GM23338 (cell line): Measurements from ENCODE around the gene RCBTB2. TPM values are rescaled to one million over a fixed set of nuclear protein-coding genes. Genes with fewer than 3 reads are reported as not detected.

Source experiments
- ATAC-seq: fragments of 200-7000 bp; cut with Tn5 transposase; 3 replicates; pipeline ENCODE4 v1.9.1; 2020
- DNase-seq: peaks from one replicate; pipeline ENCODE4 v3.0.0-alpha.2; 2015; ENCODE audit warnings: low spot score
- H2AFZ ChIP-seq: fragments of 200-600 bp; sonication (generic); 2 replicates; pipeline ENCODE4 v1.8.0; 2016; ENCODE audit warnings: antibody characterized with exemption, mild to moderate bottlenecking, moderate library complexity
- H3F3A ChIP-seq: fragments of 200-600 bp; sonication (generic); replicated peaks from 2 replicates; pipeline ENCODE4 v1.8.0; 2017; ENCODE audit warnings: antibody characterized with exemption, mixed run types, low read depth
- H3K27ac ChIP-seq: fragments of 200-600 bp; sonication (generic); 2 replicates; pipeline ENCODE4 v1.6.1; 2016; ENCODE audit warnings: low read depth
- H3K27me3 ChIP-seq: fragments of 200-600 bp; sonication (generic); 2 replicates; pipeline ENCODE4 v1.8.0; 2016; ENCODE audit warnings: mild to moderate bottlenecking, mixed run types, moderate library complexity; ENCODE audit not compliant: insufficient read depth
- H3K36me3 ChIP-seq: fragments of 200-600 bp; sonication (generic); 2 replicates; pipeline ENCODE4 v1.8.0; 2016; ENCODE audit warnings: mild to moderate bottlenecking; ENCODE audit not compliant: insufficient read depth
- H3K4me1 ChIP-seq: fragments of 200-600 bp; sonication (generic); 2 replicates; pipeline ENCODE4 v1.8.0; 2016; ENCODE audit warnings: mild to moderate bottlenecking, moderate library complexity; ENCODE audit not compliant: insufficient read depth
- H3K4me2 ChIP-seq: fragments of 200-600 bp; sonication (generic); 2 replicates; pipeline ENCODE4 v1.7.1; 2017; ENCODE audit warnings: mixed run types
- H3K4me3 ChIP-seq: fragments of 200-600 bp; sonication (generic); 2 replicates; pipeline ENCODE4 v1.6.1; 2016; ENCODE audit warnings: mixed run types
- H3K79me2 ChIP-seq: fragments of 200-600 bp; sonication (generic); replicated peaks from 2 replicates; pipeline ENCODE4 v1.8.0; 2017; ENCODE audit warnings: mild to moderate bottlenecking; ENCODE audit not compliant: insufficient read depth
- H3K9me2 ChIP-seq: fragments of 200-600 bp; sonication (generic); 2 replicates; pipeline ENCODE4 v1.8.0; 2017; ENCODE audit not compliant: insufficient read depth
- H4K20me1 ChIP-seq: fragments of 200-600 bp; sonication (generic); replicated peaks from 2 replicates; pipeline ENCODE4 v1.8.0; 2017; ENCODE audit warnings: mild to moderate bottlenecking; ENCODE audit not compliant: insufficient read depth
- H3K27ac Mint-ChIP-seq: 2 replicates; pipeline ENCODE4 v1.8.0; 2020; ENCODE audit warnings: inconsistent platforms, mild to moderate bottlenecking, moderate library complexity, mixed read lengths
- H3K27me3 Mint-ChIP-seq: 3 replicates; pipeline ENCODE4 v1.8.0; 2022; ENCODE audit warnings: low read depth, mild to moderate bottlenecking, moderate library complexity, mixed read lengths, inconsistent platforms; ENCODE audit not compliant: insufficient read depth, poor library complexity
- H3K36me3 Mint-ChIP-seq: 3 replicates; pipeline ENCODE4 v1.8.0; 2021; ENCODE audit warnings: low read depth, mild to moderate bottlenecking, inconsistent platforms, moderate library complexity, mixed read lengths
- H3K4me1 Mint-ChIP-seq: 3 replicates; pipeline ENCODE4 v1.8.0; 2020; ENCODE audit warnings: mild to moderate bottlenecking, inconsistent platforms, mixed read lengths
- H3K4me3 Mint-ChIP-seq: 3 replicates; pipeline ENCODE4 v1.8.0; 2021; ENCODE audit warnings: moderate library complexity, mild to moderate bottlenecking, inconsistent platforms, mixed read lengths
- H3K9me3 Mint-ChIP-seq: 3 replicates; pipeline ENCODE4 v1.8.0; 2020; ENCODE audit warnings: moderate library complexity, mild to moderate bottlenecking, inconsistent platforms, mixed read lengths
- EZH2 ChIP-seq: fragments of 200-600 bp; sonication (generic); IDR thresholded peaks from one replicate; pipeline ENCODE4 v1.8.0; 2017; ENCODE audit warnings: antibody characterized with exemption, mild to moderate bottlenecking, low read depth; ENCODE audit not compliant: unreplicated experiment
- JUNB ChIP-seq: IDR thresholded peaks from one replicate; pipeline ENCODE4 v1.6.1; 2016; ENCODE audit warnings: antibody characterized with exemption; ENCODE audit not compliant: unreplicated experiment
- POLR2AphosphoS5 ChIP-seq: IDR thresholded peaks from 2 replicates; pipeline ENCODE4 v1.6.1; 2016; ENCODE audit warnings: antibody characterized with exemption, low read depth
- STAT1 ChIP-seq: IDR thresholded peaks from one replicate; pipeline ENCODE4 v1.6.1; 2016; ENCODE audit warnings: antibody characterized with exemption; ENCODE audit not compliant: unreplicated experiment
- ZNF114 ChIP-seq: fragments of 250-450 bp; sonication (Bioruptor Pico); IDR thresholded peaks from 2 replicates; pipeline ENCODE4 v1.5.0; 2020; ENCODE audit warnings: mild to moderate bottlenecking, moderate library complexity
- ZNF331 ChIP-seq: fragments of 250-450 bp; sonication (Bioruptor Pico); IDR thresholded peaks from 2 replicates; pipeline ENCODE4 v1.5.0; 2020; ENCODE audit warnings: low read depth, mild to moderate bottlenecking, moderate library complexity
- polyA plus RNA-seq: library from polyadenylated mRNA; unstranded; fragments of >200 nt; fragmentation: Nextera tagmentation; extraction: Ambion mirVana; gene quantifications from 2 replicates; pipeline ENCODE4 v1.2.1, GENCODE V29; 2016
- total RNA-seq: library from RNA; depleted of rRNA; stranded (reverse); fragments of >200 nt; shearing (Covaris generic); gene quantifications from 2 replicates; pipeline ENCODE4 v1.2.3, GENCODE V29; 2014
- TF ChIP-seq, protein P1 (sequence below): fragments of 250-450 bp; sonication (Bioruptor Pico); IDR thresholded peaks from 2 replicates; pipeline ENCODE4 v1.5.0; 2020; ENCODE audit warnings: mild to moderate bottlenecking, moderate library complexity
- TF ChIP-seq, protein P2 (sequence below), 2 experiments: fragments of 200-600 bp in 1 of 2; sonication (generic) in 1 of 2; conservative IDR thresholded peaks; 2 replicates each; pipeline versions ENCODE4 v1.5.1 to v1.6.1; 2016 to 2017; ENCODE audit warnings: antibody characterized with exemption in 2 of 2, low read depth in 2 of 2, mild to moderate bottlenecking in 2 of 2, moderate library complexity in 1 of 2

The RCBTB2 gene
- total and polyA plus RNA-seq, 2 experiments from 2014 or later = 8.1 to 20.8 TPM

GRCh38 chr13:48564056-48564455, 31.2 kb upstream of the RCBTB2 start (continued):
- TF ChIP-seq, protein P1, sequence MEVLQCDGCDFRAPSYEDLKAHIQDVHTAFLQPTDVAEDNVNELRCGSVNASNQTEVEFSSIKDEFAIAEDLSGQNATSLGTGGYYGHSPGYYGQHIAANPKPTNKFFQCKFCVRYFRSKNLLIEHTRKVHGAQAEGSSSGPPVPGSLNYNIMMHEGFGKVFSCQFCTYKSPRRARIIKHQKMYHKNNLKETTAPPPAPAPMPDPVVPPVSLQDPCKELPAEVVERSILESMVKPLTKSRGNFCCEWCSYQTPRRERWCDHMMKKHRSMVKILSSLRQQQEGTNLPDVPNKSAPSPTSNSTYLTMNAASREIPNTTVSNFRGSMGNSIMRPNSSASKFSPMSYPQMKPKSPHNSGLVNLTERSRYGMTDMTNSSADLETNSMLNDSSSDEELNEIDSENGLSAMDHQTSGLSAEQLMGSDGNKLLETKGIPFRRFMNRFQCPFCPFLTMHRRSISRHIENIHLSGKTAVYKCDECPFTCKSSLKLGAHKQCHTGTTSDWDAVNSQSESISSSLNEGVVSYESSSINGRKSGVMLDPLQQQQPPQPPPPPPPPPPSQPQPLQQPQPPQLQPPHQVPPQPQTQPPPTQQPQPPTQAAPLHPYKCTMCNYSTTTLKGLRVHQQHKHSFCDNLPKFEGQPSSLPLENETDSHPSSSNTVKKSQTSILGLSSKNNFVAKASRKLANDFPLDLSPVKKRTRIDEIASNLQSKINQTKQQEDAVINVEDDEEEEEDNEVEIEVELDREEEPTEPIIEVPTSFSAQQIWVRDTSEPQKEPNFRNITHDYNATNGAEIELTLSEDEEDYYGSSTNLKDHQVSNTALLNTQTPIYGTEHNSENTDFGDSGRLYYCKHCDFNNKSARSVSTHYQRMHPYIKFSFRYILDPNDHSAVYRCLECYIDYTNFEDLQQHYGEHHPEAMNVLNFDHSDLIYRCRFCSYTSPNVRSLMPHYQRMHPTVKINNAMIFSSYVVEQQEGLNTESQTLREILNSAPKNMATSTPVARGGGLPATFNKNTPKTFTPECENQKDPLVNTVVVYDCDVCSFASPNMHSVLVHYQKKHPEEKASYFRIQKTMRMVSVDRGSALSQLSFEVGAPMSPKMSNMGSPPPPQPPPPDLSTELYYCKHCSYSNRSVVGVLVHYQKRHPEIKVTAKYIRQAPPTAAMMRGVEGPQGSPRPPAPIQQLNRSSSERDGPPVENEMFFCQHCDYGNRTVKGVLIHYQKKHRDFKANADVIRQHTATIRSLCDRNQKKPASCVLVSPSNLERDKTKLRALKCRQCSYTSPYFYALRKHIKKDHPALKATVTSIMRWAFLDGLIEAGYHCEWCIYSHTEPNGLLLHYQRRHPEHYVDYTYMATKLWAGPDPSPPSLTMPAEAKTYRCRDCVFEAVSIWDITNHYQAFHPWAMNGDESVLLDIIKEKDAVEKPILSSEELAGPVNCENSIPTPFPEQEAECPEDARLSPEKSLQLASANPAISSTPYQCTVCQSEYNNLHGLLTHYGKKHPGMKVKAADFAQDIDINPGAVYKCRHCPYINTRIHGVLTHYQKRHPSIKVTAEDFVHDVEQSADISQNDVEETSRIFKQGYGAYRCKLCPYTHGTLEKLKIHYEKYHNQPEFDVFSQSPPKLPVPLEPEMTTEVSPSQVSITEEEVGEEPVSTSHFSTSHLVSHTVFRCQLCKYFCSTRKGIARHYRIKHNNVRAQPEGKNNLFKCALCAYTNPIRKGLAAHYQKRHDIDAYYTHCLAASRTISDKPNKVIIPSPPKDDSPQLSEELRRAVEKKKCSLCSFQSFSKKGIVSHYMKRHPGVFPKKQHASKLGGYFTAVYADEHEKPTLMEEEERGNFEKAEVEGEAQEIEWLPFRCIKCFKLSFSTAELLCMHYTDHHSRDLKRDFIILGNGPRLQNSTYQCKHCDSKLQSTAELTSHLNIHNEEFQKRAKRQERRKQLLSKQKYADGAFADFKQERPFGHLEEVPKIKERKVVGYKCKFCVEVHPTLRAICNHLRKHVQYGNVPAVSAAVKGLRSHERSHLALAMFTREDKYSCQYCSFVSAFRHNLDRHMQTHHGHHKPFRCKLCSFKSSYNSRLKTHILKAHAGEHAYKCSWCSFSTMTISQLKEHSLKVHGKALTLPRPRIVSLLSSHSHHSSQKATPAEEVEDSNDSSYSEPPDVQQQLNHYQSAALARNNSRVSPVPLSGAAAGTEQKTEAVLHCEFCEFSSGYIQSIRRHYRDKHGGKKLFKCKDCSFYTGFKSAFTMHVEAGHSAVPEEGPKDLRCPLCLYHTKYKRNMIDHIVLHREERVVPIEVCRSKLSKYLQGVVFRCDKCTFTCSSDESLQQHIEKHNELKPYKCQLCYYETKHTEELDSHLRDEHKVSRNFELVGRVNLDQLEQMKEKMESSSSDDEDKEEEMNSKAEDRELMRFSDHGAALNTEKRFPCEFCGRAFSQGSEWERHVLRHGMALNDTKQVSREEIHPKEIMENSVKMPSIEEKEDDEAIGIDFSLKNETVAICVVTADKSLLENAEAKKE (CRISPR knock-in tag) = no peak
- no peak for TF ChIP-seq EZH2
- no peak for TF ChIP-seq ZNF114 (CRISPR knock-in tag)
- TF ChIP-seq POLR2AphosphoS5 = no peak
- TF ChIP-seq STAT1 = no peak
- no peak for TF ChIP-seq ZNF331 (CRISPR knock-in tag)

GRCh38 chr13:48563626-48564025, 30.7 kb upstream of the RCBTB2 start:
- Histone ChIP-seq H3K79me2 (no peaks in the 10 kb centered on the region), H3F3A (no peaks in the 10 kb centered on the region), H3K27me3 (no peaks in the 10 kb centered on the region), H4K20me1 (no peaks in the 10 kb centered on the region), H3K4me2 (no peak overlapping the region), H3K4me3 (no peak overlapping the region), H3K36me3 (no peaks in the 10 kb centered on the region), H3K4me1 (peaks cover 16% of the 10 kb centered on the region; the same call in 1 of the 2 replicates), H3K27ac (no peak overlapping the region), H2AFZ (no peak overlapping the region), H3K9me2 (no peaks in the 10 kb centered on the region)
- no peaks in the 10 kb centered on the region for H3K36me3 Mint-ChIP-seq
- DNase-seq = no peak
- H3K9me3 Mint-ChIP-seq = no peaks in the 10 kb centered on the region
- ATAC-seq = no peak
- H3K27me3 Mint-ChIP-seq = no peaks in the 10 kb centered on the region
- TF ChIP-seq, protein P2, sequence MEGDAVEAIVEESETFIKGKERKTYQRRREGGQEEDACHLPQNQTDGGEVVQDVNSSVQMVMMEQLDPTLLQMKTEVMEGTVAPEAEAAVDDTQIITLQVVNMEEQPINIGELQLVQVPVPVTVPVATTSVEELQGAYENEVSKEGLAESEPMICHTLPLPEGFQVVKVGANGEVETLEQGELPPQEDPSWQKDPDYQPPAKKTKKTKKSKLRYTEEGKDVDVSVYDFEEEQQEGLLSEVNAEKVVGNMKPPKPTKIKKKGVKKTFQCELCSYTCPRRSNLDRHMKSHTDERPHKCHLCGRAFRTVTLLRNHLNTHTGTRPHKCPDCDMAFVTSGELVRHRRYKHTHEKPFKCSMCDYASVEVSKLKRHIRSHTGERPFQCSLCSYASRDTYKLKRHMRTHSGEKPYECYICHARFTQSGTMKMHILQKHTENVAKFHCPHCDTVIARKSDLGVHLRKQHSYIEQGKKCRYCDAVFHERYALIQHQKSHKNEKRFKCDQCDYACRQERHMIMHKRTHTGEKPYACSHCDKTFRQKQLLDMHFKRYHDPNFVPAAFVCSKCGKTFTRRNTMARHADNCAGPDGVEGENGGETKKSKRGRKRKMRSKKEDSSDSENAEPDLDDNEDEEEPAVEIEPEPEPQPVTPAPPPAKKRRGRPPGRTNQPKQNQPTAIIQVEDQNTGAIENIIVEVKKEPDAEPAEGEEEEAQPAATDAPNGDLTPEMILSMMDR (conservative IDR thresholded peaks at IDR 0.05; ENCODE audit: low read depth in 2 of 2) = no peak
- TF ChIP-seq JUNB (no peak), STAT1 (no peak)
- H3K27ac Mint-ChIP-seq = no peak overlapping the region
- H3K4me1 Mint-ChIP-seq = peaks cover 2% of the 10 kb centered on the region; the same call in 2 of the 3 replicates
- no peak overlapping the region for H3K4me3 Mint-ChIP-seq
